ENCODE measurements around the gene CREB3L2.

DNA sequence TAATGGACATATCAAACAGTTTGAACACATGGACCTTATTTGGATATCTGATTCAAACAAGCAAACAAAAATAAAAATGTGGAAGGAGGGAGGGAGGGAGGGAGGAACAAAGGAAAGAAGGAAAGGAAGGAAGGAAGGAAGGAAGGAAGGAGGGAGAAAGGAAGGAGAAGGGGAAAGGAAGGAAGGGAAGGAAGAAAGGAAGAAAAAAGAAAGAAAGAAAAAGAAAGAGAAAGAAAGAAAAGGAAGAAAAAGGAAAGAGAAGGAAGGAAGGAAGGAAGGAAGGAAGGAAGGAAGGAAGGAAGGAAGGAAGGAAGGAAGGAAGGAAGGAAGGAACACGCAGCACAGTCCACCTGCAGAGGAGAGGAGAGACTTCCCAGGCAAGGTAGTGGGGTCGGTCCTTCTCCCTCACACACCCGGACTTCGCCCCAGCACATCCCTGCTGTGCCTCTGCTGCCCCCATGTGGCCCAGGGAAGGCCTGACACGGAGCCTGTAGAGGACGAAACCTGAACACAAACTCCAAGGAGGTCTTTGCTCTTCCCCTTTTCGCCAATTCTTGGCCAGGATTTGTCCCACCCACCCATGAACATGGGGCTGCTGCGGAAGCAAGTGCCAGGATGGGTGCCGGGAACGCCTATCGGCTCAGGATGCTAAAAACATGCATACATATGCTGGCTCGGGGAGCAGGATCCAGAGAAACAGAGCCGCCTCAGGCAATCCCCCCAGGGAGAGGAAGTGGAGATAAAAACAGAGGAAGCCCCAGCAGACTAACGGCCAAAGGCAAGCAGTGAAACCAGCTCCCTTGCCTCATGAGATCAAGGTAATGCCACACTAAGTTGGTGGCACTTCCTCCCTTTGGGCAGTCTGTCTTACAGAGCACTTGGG is 102.8 kb downstream of the CREB3L2 start:
- TF ChIP-seq, protein P1, sequence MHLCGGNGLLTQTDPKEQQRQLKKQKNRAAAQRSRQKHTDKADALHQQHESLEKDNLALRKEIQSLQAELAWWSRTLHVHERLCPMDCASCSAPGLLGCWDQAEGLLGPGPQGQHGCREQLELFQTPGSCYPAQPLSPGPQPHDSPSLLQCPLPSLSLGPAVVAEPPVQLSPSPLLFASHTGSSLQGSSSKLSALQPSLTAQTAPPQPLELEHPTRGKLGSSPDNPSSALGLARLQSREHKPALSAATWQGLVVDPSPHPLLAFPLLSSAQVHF (CRISPR knock-in tag; IDR thresholded peaks at IDR 0.05), result no peak
- TF ChIP-seq ERF (CRISPR knock-in tag; IDR thresholded peaks at IDR 0.05), result no peak
- TF ChIP-seq HOXA3 (CRISPR knock-in tag; IDR thresholded peaks at IDR 0.05), result no peak
- no peak for TF ChIP-seq SNAPC2 (CRISPR knock-in tag; IDR thresholded peaks at IDR 0.05)
